ENCODE results near the gene TOR1B. TPM values are rescaled to one million over a fixed set of nuclear protein-coding genes. Genes with fewer than 3 reads are reported as not detected.

Gene TOR1B
- polyA plus RNA-seq, 1 donor from 2014 or later: 52.2 TPM

- TF ChIP-seq POLR2AphosphoS5 (IDR thresholded peaks at IDR 0.05) (no peak), SMC3 (conservative IDR thresholded peaks at IDR 0.05; ENCODE audit: poor library complexity) (no peak)
Observed at GRCh38 chr9:129812385-129812784, 9.4 kb downstream of the TOR1B start.

GRCh38 chr9:129813661-129814060, 10.7 kb downstream of the TOR1B start:
- Histone ChIP-seq H3K79me2 (replicated peaks; ENCODE audit: insufficient read depth, low read length) (peaks cover 3% of the 10 kb centered on the region), H3K27me3 (ENCODE audit: insufficient read depth, low read depth, low read length) (no peaks in the 10 kb centered on the region), H4K20me1 (ENCODE audit: insufficient read depth) (no peaks in the 10 kb centered on the region), H2AFZ (ENCODE audit: low read depth, low read length) (no peak overlapping the region), H3K9ac (ENCODE audit: low read length) (no peak overlapping the region), H3K9me2 (ENCODE audit: insufficient read depth, low read length) (no peaks in the 10 kb centered on the region), H3F3A (ENCODE audit: insufficient read depth, low read length, poor library complexity, severe bottlenecking) (no peaks in the 10 kb centered on the region), H3K4me2 (ENCODE audit: low read length) (no peak overlapping the region), H3K9me3 (ENCODE audit: low read length) (no peaks in the 10 kb centered on the region), H3K4me3 (ENCODE audit: low read length) (no peak overlapping the region), H3K36me3 (ENCODE audit: insufficient read depth, low read length) (peaks cover 4% of the 10 kb centered on the region), H3K27ac (ENCODE audit: low read length) (peak overlapping the region; percentile 40)
- TF ChIP-seq SMC3 (conservative IDR thresholded peaks at IDR 0.05; ENCODE audit: poor library complexity) (no peak), CTCF (IDR thresholded peaks at IDR 0.05; ENCODE audit: poor library complexity, severe bottlenecking) (no peak), EZH2 (IDR thresholded peaks at IDR 0.05; ENCODE audit: borderline replicate concordance, insufficient read depth, low read length, poor library complexity, severe bottlenecking) (no peak), REST (IDR thresholded peaks at IDR 0.05; ENCODE audit: borderline replicate concordance) (peak; percentile 81), RAD21 (conservative IDR thresholded peaks at IDR 0.05) (no peak), EP300 (conservative IDR thresholded peaks at IDR 0.05; ENCODE audit: poor library complexity, severe bottlenecking) (peak; percentile 22), MXI1 (conservative IDR thresholded peaks at IDR 0.05; ENCODE audit: poor library complexity, severe bottlenecking) (no peak), POLR2AphosphoS5 (IDR thresholded peaks at IDR 0.05) (no peak), TAF1 (IDR thresholded peaks at IDR 0.05; ENCODE audit: low read depth) (no peak)

More at GRCh38 chr9:129812385-129812784, 9.4 kb downstream of the TOR1B start:
- H2AFZ ChIP-seq (ENCODE audit: low read depth, low read length): no peak overlapping the region
- H3K9me3 ChIP-seq (ENCODE audit: low read length): no peaks in the 10 kb centered on the region
- H3K27me3 ChIP-seq (ENCODE audit: insufficient read depth, low read depth, low read length): no peaks in the 10 kb centered on the region
- no peak overlapping the region for H3K9ac ChIP-seq (ENCODE audit: low read length)
- peaks cover 3% of the 10 kb centered on the region for H3K79me2 ChIP-seq (replicated peaks; ENCODE audit: insufficient read depth, low read length)
- no peak overlapping the region for H3K4me3 ChIP-seq (ENCODE audit: low read length)
- no peak overlapping the region for H3K4me2 ChIP-seq (ENCODE audit: low read length)
- H3K9me2 ChIP-seq (ENCODE audit: insufficient read depth, low read length): no peaks in the 10 kb centered on the region
- H3F3A ChIP-seq (ENCODE audit: insufficient read depth, low read length, poor library complexity, severe bottlenecking): no peaks in the 10 kb centered on the region
- H4K20me1 ChIP-seq (ENCODE audit: insufficient read depth): no peaks in the 10 kb centered on the region
- H3K27ac ChIP-seq (ENCODE audit: low read length): no peak overlapping the region
- H3K36me3 ChIP-seq (ENCODE audit: insufficient read depth, low read length): peaks cover 4% of the 10 kb centered on the region
